SK-N-MC (cell line): ENCODE data around the gene ZNF366.

Experiments used
- EZH2 ChIP-seq: fragments of 200-600 bp; sonication (generic); IDR thresholded peaks from one replicate; pipeline ENCODE4 v1.6.1; 2017; ENCODE audit warnings: antibody characterized with exemption
- FOXP2 ChIP-seq: optimal IDR thresholded peaks from 2 replicates; pipeline ENCODE3; 2011; ENCODE audit warnings: mild to moderate bottlenecking, moderate library complexity; ENCODE audit not compliant: insufficient read depth; ENCODE audit errors: extremely low read length, control extremely low read depth
- POLR2AphosphoS5 ChIP-seq: IDR thresholded peaks from 2 replicates; pipeline ENCODE4 v1.6.1; 2012; ENCODE audit warnings: mild to moderate bottlenecking, low read depth, low read length, borderline replicate concordance

DNA sequence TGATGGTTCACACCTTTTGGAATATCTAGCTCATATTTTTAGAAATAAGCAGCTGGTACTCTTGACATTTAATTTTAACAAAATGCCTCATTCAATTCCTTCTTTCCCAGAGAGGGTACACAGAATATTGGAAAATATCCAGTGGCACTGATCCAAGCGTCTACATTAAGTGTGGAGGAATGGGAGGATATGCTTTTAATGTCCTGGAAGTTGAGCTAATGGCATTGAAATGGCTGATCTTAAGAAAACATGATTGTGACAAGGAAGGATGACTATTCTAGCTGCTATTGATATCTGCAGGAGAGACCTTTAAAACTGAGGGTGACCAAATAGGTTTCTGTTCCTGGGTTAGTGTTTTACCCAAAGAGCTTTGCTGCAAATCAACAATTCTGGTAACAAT is 30.0 kb downstream of the ZNF366 start:
- TF ChIP-seq EZH2, result no peak
- TF ChIP-seq POLR2AphosphoS5, result no peak
- no peak for TF ChIP-seq FOXP2
